HG02763 (cell line): Measurements from ENCODE around the gene LRP11.
"Not testable (repeated sequence)": the region's sequence is repeated elsewhere in the genome, so short reads cannot be mapped to it uniquely, and the experiment has no call there.

Experiments
- ATAC-seq: cut with Tn5 transposase; IDR thresholded peaks from one replicate; pipeline ENCODE4 v1.9.1; 2021; ENCODE audit warnings: mild to moderate bottlenecking, moderate library complexity; ENCODE audit not compliant: unreplicated experiment

Gene LRP11

GRCh38 chr6:149871182-149871581, 7.0 kb upstream of the LRP11 start:
- no peak for ATAC-seq

DNA sequence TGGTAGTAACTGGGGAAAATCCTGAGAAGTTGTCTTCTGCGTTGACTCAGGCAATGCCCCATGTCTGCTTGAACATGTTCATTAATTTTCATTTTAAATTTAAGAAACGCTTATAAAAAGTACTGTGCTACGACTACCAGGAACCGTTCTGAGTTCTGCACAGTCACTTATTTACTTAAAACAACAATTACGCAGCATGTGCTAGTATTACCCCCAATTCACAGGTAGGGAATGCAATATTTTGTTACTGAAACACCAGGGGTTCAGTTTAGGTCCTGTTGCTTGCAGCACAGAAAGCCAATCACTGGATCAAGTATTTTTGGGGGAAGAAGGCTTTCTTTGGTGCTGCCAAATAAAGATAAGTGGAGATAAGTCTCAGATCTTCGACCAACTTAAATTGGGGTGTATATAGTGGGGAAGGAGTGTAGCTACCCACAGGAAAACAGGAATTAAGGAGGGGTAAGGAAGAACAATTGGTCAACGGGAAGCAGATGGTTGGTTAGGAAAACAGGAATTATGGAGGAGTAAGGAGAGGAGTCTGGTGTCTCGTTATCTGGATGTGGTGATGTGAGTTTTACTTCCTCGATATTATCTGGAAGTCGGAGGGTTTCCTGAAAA, 5.2 kb upstream of the LRP11 start:
- ATAC-seq, result no peak

- no peak for ATAC-seq
Observed at GRCh38 chr6:149867876-149868640, 3.9 kb upstream of the LRP11 start.

- no peak for ATAC-seq
Observed at GRCh38 chr6:149864578-149865535, 698 bp upstream of the LRP11 start.

- peak; percentile 23 for ATAC-seq
Observed at GRCh38 chr6:149862922-149863697, 1.0 kb downstream of the LRP11 start.

- not testable (repeated sequence) for ATAC-seq
Observed at GRCh38 chr6:149862424-149862738, 1.8 kb downstream of the LRP11 start.

DNA sequence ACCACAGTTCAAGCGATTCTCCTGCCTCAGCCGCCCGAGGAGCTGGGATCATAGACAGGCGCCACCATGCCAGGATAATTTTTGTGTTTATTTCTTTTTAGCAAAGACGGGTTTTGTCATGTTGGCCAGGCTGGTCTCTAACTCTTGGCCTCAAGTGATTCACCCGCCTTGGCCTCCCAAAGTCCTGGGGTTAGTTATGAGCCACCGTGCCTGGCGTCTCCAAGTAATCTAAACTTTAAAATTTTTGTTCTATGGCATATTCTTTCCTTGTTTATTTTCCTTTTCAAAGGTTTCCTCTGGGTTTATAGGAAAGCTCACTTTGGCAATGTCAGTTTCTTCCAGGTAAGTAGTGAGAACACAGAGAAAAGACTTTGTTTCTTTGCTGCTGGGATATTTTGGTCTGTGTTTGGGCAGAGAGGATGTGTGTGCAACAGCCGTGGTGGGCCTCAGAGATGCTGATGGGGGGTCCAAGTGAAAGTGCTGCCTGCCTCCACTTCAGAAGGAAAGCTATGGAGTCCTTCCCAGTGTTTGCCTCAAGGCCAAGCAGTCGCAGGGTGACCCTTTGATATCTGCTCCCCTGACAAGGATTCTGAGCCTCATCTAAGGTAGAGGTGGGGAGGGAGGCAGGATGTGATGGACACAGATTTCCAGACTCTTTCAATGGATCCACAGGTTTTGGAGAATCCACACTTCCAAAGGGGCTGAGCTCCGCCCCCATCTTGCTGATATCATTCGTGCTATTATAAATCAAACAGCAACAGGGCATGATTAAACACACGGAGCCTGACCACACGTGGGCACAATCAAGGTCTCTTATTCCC, 2.3 kb downstream of the LRP11 start:
- ATAC-seq, result no peak

GRCh38 chr6:149860834-149861602, 3.1 kb downstream of the LRP11 start:
- no peak for ATAC-seq

- no peak for ATAC-seq
Observed at GRCh38 chr6:149860513-149860833, 3.7 kb downstream of the LRP11 start.

GRCh38 chr6:149859938-149860337, 4.2 kb downstream of the LRP11 start:
- ATAC-seq, result no peak

DNA sequence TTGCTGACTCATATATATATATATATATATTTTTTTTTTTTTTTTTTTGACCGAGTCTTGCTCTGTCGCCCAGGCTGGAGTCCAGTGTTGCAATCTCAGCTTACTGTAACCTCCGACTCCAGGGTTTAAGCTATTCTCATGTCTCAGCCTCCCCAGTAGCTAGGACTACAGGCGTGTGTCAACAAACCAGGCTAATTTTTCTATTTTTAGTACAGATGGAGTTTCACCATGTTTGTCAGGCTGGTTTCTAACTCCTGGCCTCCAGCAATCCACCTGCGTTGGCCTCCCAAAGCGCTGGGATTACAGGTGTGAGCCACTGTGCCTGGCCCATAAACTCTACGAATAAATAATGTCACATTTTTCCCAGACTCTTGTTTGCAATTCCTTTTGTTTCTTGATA, 4.8 kb downstream of the LRP11 start:
- ATAC-seq, result no peak

DNA sequence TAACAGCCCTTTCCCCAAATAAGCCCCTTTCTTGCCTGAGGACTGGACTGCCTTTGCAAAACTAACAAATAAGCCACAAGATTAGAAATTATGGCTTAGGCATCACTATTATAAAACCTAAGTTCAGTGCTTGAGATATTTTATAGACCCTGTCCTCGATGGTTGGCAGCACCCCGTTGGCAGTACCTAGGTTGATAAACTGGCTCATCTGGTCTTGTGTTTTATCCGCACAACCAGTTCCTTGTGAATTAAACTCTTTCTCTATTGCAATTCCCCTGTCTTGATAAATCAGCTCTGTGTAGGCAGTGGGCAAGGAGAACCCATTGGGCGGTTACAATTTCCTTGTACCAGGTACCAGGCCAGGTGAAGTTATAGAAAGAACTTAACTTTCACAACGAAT, 6.6 kb downstream of the LRP11 start:
- no peak for ATAC-seq

GRCh38 chr6:149856256-149856994, 7.7 kb downstream of the LRP11 start:
- ATAC-seq, result no peak

DNA sequence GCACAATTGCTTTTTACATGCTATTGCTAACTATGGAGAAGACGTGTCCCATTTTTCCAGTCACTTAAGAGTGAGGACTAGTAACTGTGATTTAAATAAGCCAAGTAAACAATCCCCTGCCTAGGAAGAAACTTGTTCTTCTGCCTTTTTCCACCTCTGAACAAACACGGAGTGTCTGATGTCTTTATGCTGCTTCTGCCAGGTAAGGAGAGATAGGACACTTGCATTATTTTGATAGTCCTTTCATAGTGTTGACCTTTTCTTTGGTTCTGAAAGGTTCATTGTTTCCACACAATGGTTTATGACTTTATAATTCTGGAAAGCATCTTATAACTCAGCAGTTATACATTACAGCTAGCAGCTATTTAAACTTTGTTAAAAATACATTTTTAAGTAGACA, 8.4 kb downstream of the LRP11 start:
- ATAC-seq, result no peak

GRCh38 chr6:149855040-149855654, 9.0 kb downstream of the LRP11 start:
- ATAC-seq, result no peak

DNA sequence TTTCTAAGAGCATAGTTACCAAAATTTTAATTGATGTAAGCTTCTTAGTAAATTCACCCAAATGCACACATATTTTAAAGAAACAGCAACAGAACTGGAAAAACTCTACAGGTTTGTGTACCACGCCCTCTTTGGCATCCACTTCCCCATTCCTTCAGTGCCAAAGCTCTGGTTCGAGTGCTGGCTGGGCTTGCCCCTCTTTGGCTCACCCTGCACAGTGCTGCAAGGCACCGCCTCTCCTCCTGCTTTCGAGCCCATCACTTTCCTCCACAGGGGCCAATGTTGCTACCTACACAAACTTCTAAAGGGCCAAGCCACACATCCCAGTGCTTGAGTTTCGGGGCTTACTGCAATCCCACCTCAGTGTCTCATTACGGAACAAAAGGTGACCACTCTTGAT, 9.6 kb downstream of the LRP11 start:
- no peak for ATAC-seq

- not testable (repeated sequence) for ATAC-seq
Observed at GRCh38 chr6:149854017-149854416, 10.1 kb downstream of the LRP11 start.

DNA sequence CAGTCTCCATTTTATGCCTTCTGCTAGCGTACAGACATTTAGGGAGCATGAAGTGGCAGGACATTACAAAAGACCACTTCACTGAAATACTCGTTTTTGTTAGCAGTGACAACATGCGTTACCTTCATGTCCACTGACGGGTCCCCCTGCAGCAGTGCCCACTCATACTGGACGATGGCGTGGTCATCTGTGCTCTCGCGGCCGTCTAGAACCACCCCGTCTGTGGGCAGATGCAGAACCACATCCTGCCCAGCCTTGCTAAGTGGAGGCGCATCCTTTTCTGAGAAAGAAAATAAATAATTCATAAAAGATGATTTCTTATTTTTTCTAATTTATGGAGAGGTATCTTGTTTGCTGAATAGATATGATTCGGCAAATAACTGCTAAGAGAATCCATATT, 11.3 kb downstream of the LRP11 start:
- no peak for ATAC-seq
